Gastroesophageal sphincter (tissue), 3 donors: ENCODE data around the gene SH3PXD2A.

ENCODE experiments used
- CTCF ChIP-seq, 4 experiments: fragments of 200-600 bp in 2 of 4; fragments of 450-650 bp in 2 of 4; sonication (generic) in 1 of 4; IDR thresholded peaks; one replicate each; pipeline ENCODE4 v1.5.1; 2017 to 2019; ENCODE audit warnings: antibody characterized with exemption in 4 of 4, mild to moderate bottlenecking in 2 of 4, moderate library complexity in 2 of 4
- POLR2AphosphoS5 ChIP-seq: sonication (generic); formaldehyde crosslinking; IDR thresholded peaks from one replicate; pipeline ENCODE4 v1.6.1; 2017; ENCODE audit warnings: antibody characterized with exemption

GRCh38 chr10:103649654-103650423 lies 205.5 kb downstream of the SH3PXD2A start:
- no peak for TF ChIP-seq CTCF (IDR thresholded peaks at IDR 0.05)
- TF ChIP-seq POLR2AphosphoS5, result no peak
